HepG2 (cell line): ENCODE data around the gene C1R. TPM values are rescaled to one million over a fixed set of nuclear protein-coding genes. Genes with fewer than 3 reads are reported as not detected.

ENCODE experiments used
- AGO2 ChIP-seq: fragments of 200-400 bp; formaldehyde crosslinking; optimal IDR thresholded peaks from 2 replicates; pipeline ENCODE3; 2017; ENCODE audit warnings: mild to moderate bottlenecking, low read depth, low read length, moderate library complexity
- ELF3 ChIP-seq: IDR thresholded peaks from 2 replicates; pipeline ENCODE4 v1.6.1; 2016; ENCODE audit warnings: missing genetic modification reagents, missing compliant biosample characterization
- FOSL2 ChIP-seq: sonication (generic); formaldehyde crosslinking; IDR thresholded peaks from 2 replicates; pipeline ENCODE4 v1.4.0; 2020; ENCODE audit warnings: missing genetic modification reagents
- FOXP1 ChIP-seq, 2 experiments: fragments of 450-650 bp in 1 of 2; IDR thresholded peaks; 2 replicates each; pipeline ENCODE4 v1.6.1; 2017 to 2018; ENCODE audit warnings: antibody characterized with exemption in 1 of 2
- FUBP1 ChIP-seq: sonication (generic); formaldehyde crosslinking; IDR thresholded peaks from 2 replicates; pipeline ENCODE4 v1.5.1; 2020; ENCODE audit warnings: missing genetic modification reagents, mild to moderate bottlenecking, borderline replicate concordance
- HDAC2 ChIP-seq: sonication (generic); formaldehyde crosslinking; IDR thresholded peaks from 2 replicates; pipeline ENCODE4 v1.4.0; 2020; ENCODE audit warnings: missing genetic modification reagents
- HMG20A ChIP-seq: IDR thresholded peaks from 2 replicates; pipeline ENCODE4 v1.6.1; 2016; ENCODE audit warnings: borderline replicate concordance
- LBX2 ChIP-seq: sonication (generic); formaldehyde crosslinking; IDR thresholded peaks from 2 replicates; pipeline ENCODE4 v1.5.0; 2020; ENCODE audit warnings: missing genetic modification reagents, mild to moderate bottlenecking, borderline replicate concordance
- MXD4 ChIP-seq: IDR thresholded peaks from 2 replicates; pipeline ENCODE4 v1.6.1; 2016; ENCODE audit warnings: mild to moderate bottlenecking, missing biosample characterization, missing genetic modification reagents
- PLSCR1 ChIP-seq: sonication (generic); formaldehyde crosslinking; IDR thresholded peaks from 2 replicates; pipeline ENCODE4 v1.5.0; 2020; ENCODE audit warnings: missing genetic modification reagents, mild to moderate bottlenecking, borderline replicate concordance
- PRPF4 ChIP-seq: fragments of 200-400 bp; formaldehyde crosslinking; IDR thresholded peaks from 2 replicates; pipeline ENCODE4 v1.6.1; 2016; ENCODE audit warnings: low read length, low read depth; ENCODE audit not compliant: poor library complexity, severe bottlenecking
- RARG ChIP-seq: sonication (generic); formaldehyde crosslinking; IDR thresholded peaks from 2 replicates; pipeline ENCODE4 v1.4.0; 2020; ENCODE audit warnings: low read depth, mild to moderate bottlenecking, missing genetic modification reagents
- SATB2 ChIP-seq: sonication (generic); formaldehyde crosslinking; IDR thresholded peaks from 2 replicates; pipeline ENCODE4 v1.5.0; 2020; ENCODE audit warnings: missing genetic modification reagents
- SMC3 ChIP-seq: IDR thresholded peaks from 2 replicates; pipeline ENCODE4 v1.6.1; 2011; ENCODE audit warnings: low read length, improper control_type of control experiment
- SP1 ChIP-seq, 2 experiments: fragments of 450-650 bp in 1 of 2; sonication (generic) in 1 of 2; formaldehyde crosslinking in 1 of 2; IDR thresholded peaks; 2 replicates each; pipeline versions ENCODE4 v1.4.0 to v1.6.1; 2016 to 2020; ENCODE audit warnings: missing genetic modification reagents in 1 of 2
- TCF12 ChIP-seq, 2 experiments: fragments of 450-650 bp in 1 of 2; sonication (generic) in 1 of 2; formaldehyde crosslinking in 1 of 2; IDR thresholded peaks; 2 replicates each; pipeline versions ENCODE4 v1.6.1 to v1.8.0; 2017 to 2022; ENCODE audit warnings: antibody characterized with exemption in 1 of 2, mild to moderate bottlenecking in 1 of 2, missing genetic modification reagents in 1 of 2, moderate library complexity in 1 of 2
- ZBTB20 ChIP-seq: sonication (generic); formaldehyde crosslinking; IDR thresholded peaks from 2 replicates; pipeline ENCODE4 v1.8.1; 2023; ENCODE audit warnings: missing genetic modification reagents, low read depth, mild to moderate bottlenecking, borderline replicate concordance
- ZBTB39 ChIP-seq: sonication (generic); formaldehyde crosslinking; IDR thresholded peaks from 2 replicates; pipeline ENCODE4 v1.5.0; 2020; ENCODE audit warnings: missing genetic modification reagents
- ZMAT3 ChIP-seq: sonication (generic); formaldehyde crosslinking; conservative IDR thresholded peaks from 2 replicates; pipeline ENCODE4 v1.7.0; 2021; ENCODE audit warnings: missing genetic modification reagents
- ZNF101 ChIP-seq: sonication (generic); formaldehyde crosslinking; IDR thresholded peaks from 2 replicates; pipeline ENCODE4 v1.4.0; 2020; ENCODE audit warnings: mild to moderate bottlenecking, low read depth, missing genetic modification reagents, borderline replicate concordance
- ZNF138 ChIP-seq: sonication (generic); formaldehyde crosslinking; IDR thresholded peaks from 2 replicates; pipeline ENCODE4 v1.5.0; 2020; ENCODE audit warnings: mild to moderate bottlenecking, low read depth, missing genetic modification reagents
- ZNF234 ChIP-seq: sonication (generic); formaldehyde crosslinking; conservative IDR thresholded peaks from 2 replicates; pipeline ENCODE4 v1.5.1; 2020; ENCODE audit warnings: mild to moderate bottlenecking, missing genetic modification reagents
- ZNF383 ChIP-seq: sonication (generic); formaldehyde crosslinking; IDR thresholded peaks from 2 replicates; pipeline ENCODE4 v1.4.0; 2020; ENCODE audit warnings: missing genetic modification reagents, mild to moderate bottlenecking, borderline replicate concordance
- ZNF549 ChIP-seq: sonication (generic); formaldehyde crosslinking; IDR thresholded peaks from 2 replicates; pipeline ENCODE4 v1.5.0; 2020; ENCODE audit warnings: missing genetic modification reagents
- ZNF777 ChIP-seq: sonication (generic); formaldehyde crosslinking; IDR thresholded peaks from 2 replicates; pipeline ENCODE4 v1.4.0; 2020; ENCODE audit warnings: missing genetic modification reagents
- ZSCAN9 ChIP-seq: IDR thresholded peaks from 2 replicates; pipeline ENCODE4 v1.6.1; 2016; ENCODE audit warnings: borderline replicate concordance
- polyA plus RNA-seq, 8 experiments: library from polyadenylated mRNA; depleted of rRNA in 3 of 8; stranded (reverse) in 7 of 8; unstranded in 1 of 8; fragments of >200 nt; fragmentation: Illumina TruSeq in 4 of 8; extraction: Trizol in 4 of 8; gene quantifications; 2 replicates each; pipeline versions ENCODE4 v1.2.1 to v1.2.3, GENCODE V29; 2011 to 2016; ENCODE audit warnings: low read depth in 4 of 8, missing spikeins in 1 of 8, mixed read lengths in 1 of 8; ENCODE audit not compliant: insufficient read depth in 1 of 8
- total RNA-seq, 5 experiments: library from RNA; depleted of rRNA; stranded (reverse); fragments of >200 nt; fragmentation: Illumina TruSeq; extraction: Trizol; gene quantifications; 2 replicates each; pipeline ENCODE4 v1.2.3, GENCODE V29; 2016; ENCODE audit warnings: low read depth in 1 of 5

The C1R gene
- total and polyA plus RNA-seq, 2 of the 13 experiments (the other 11 are each of a cell fraction or from before 2014, with no cell fraction given) = 3.5 to 6.5 TPM

- TF ChIP-seq HMG20A (CRISPR knock-in tag) (peak; percentile 20; the same call in 1 of the 2 replicates), PRPF4 (no peak), PLSCR1 (CRISPR knock-in tag) (no peak), ZNF101 (CRISPR knock-in tag) (no peak), SMC3 (peak; percentile 98), FOXP1 (IDR thresholded peaks at IDR 0.05) (no peak), FOXP1 (CRISPR knock-in tag; IDR thresholded peaks at IDR 0.05) (no peak), SP1 (IDR thresholded peaks at IDR 0.05) (no peak), SP1 (CRISPR knock-in tag; IDR thresholded peaks at IDR 0.05) (no peak), MXD4 (CRISPR knock-in tag) (0 out of 2 replicates have a peak, but pooled peaks have one; percentile 33), ZBTB39 (no peak), AGO2 (no peak), ZNF234 (CRISPR knock-in tag) (no peak), ZSCAN9 (CRISPR knock-in tag) (peak; percentile 38; the same call in 1 of the 2 replicates), SATB2 (CRISPR knock-in tag) (no peak), HDAC2 (CRISPR knock-in tag) (peak; percentile 37; the same call in 1 of the 2 replicates), FOSL2 (CRISPR knock-in tag) (peak; percentile 42; the same call in 1 of the 2 replicates), ZNF383 (CRISPR knock-in tag) (no peak), ZMAT3 (0 out of 2 replicates have a peak, but pooled peaks have one; percentile 56), FUBP1 (no peak), ELF3 (CRISPR knock-in tag) (peak; percentile 54; the same call in 1 of the 2 replicates), RARG (no peak), TCF12 (IDR thresholded peaks at IDR 0.05) (no peak), TCF12 (CRISPR knock-in tag; IDR thresholded peaks at IDR 0.05) (no peak), ZNF138 (CRISPR knock-in tag) (no peak), ZBTB20 (CRISPR knock-in tag) (no peak), ZNF549 (CRISPR knock-in tag) (no peak), ZNF777 (CRISPR knock-in tag) (no peak), LBX2 (CRISPR knock-in tag) (no peak)
Measured at GRCh38 chr12:7060353-7060954, 31.8 kb downstream of the C1R start, which contains the start of gene C1S (continued).
